Measurements from ENCODE around the gene EGFL7. TPM values are rescaled to one million over a fixed set of nuclear protein-coding genes. Genes with fewer than 3 reads are reported as not detected.

EGFL7 gene
- total and polyA plus RNA-seq, 9 donors = 0.18 to 113 (median 43.4) TPM

- no peaks in the 10 kb centered on the region for H3K36me3 ChIP-seq
- H3K4me3 ChIP-seq = no peak overlapping the region
- H3K4me1 ChIP-seq (ENCODE audit: insufficient read depth) = no peaks in the 10 kb centered on the region
- no peak for TF ChIP-seq POLR2A (IDR thresholded peaks at IDR 0.05)
- TF ChIP-seq EP300 (IDR thresholded peaks at IDR 0.05) = no peak
- TF ChIP-seq, protein P1, sequence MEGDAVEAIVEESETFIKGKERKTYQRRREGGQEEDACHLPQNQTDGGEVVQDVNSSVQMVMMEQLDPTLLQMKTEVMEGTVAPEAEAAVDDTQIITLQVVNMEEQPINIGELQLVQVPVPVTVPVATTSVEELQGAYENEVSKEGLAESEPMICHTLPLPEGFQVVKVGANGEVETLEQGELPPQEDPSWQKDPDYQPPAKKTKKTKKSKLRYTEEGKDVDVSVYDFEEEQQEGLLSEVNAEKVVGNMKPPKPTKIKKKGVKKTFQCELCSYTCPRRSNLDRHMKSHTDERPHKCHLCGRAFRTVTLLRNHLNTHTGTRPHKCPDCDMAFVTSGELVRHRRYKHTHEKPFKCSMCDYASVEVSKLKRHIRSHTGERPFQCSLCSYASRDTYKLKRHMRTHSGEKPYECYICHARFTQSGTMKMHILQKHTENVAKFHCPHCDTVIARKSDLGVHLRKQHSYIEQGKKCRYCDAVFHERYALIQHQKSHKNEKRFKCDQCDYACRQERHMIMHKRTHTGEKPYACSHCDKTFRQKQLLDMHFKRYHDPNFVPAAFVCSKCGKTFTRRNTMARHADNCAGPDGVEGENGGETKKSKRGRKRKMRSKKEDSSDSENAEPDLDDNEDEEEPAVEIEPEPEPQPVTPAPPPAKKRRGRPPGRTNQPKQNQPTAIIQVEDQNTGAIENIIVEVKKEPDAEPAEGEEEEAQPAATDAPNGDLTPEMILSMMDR (IDR thresholded peaks at IDR 0.05) = no peak
- WGBS, 3 donors = 94 to 95% (median 94%) methylated on average over 8 of the region's 8 CpGs
- no peak overlapping the region for H3K27ac ChIP-seq
- H3K9me3 ChIP-seq = no peaks in the 10 kb centered on the region
- intact Hi-C loops (cut with DNase I) = no loop called here
- no peak for DNase-seq
- no peaks in the 10 kb centered on the region for H3K27me3 ChIP-seq
Measured at GRCh38 chr9:136650021-136650420, 12.7 kb upstream of the EGFL7 start.

- Histone ChIP-seq H3K4me3 (no peak overlapping the region), H3K36me3 (no peaks in the 10 kb centered on the region), H3K27ac (no peak overlapping the region), H3K4me1 (ENCODE audit: insufficient read depth) (no peaks in the 10 kb centered on the region), H3K27me3 (no peaks in the 10 kb centered on the region), H3K9me3 (no peaks in the 10 kb centered on the region)
- 87 to 92% (median 90%) methylated on average over 10 of the region's 10 CpGs for WGBS, 3 donors
- TF ChIP-seq EP300 (IDR thresholded peaks at IDR 0.05) (no peak), POLR2A (IDR thresholded peaks at IDR 0.05) (no peak)
- TF ChIP-seq, protein P1 (IDR thresholded peaks at IDR 0.05) = no peak
- intact Hi-C loops (cut with DNase I) = no loop called here
- no peak for DNase-seq
Measured at GRCh38 chr9:136650648-136651047, 12.1 kb upstream of the EGFL7 start.

- DNase-seq = no peak
- TF ChIP-seq, protein P1 (IDR thresholded peaks at IDR 0.05) = no peak
- TF ChIP-seq EP300 (IDR thresholded peaks at IDR 0.05) = no peak
- TF ChIP-seq POLR2A (IDR thresholded peaks at IDR 0.05) = no peak
- Histone ChIP-seq H3K4me3 (no peak overlapping the region), H3K4me1 (ENCODE audit: insufficient read depth) (no peaks in the 10 kb centered on the region), H3K9me3 (no peaks in the 10 kb centered on the region), H3K36me3 (no peaks in the 10 kb centered on the region), H3K27ac (no peak overlapping the region), H3K27me3 (no peaks in the 10 kb centered on the region)
- WGBS, 3 donors = 91 to 94% (median 92%) methylated on average over 11 of the region's 11 CpGs
- intact Hi-C loops (cut with DNase I) = no loop called here
Measured at GRCh38 chr9:136651860-136652259, 10.9 kb upstream of the EGFL7 start.

- DNase-seq = no peak
- Histone ChIP-seq H3K27me3 (no peaks in the 10 kb centered on the region), H3K9me3 (no peaks in the 10 kb centered on the region), H3K36me3 (no peaks in the 10 kb centered on the region), H3K27ac (no peak overlapping the region), H3K4me1 (ENCODE audit: insufficient read depth) (no peaks in the 10 kb centered on the region), H3K4me3 (no peak overlapping the region)
- 47 to 52% (median 51%) methylated on average over 43 of the region's 43 CpGs for WGBS, 3 donors
- intact Hi-C loops (cut with DNase I) = no loop called here
- TF ChIP-seq, protein P1 (IDR thresholded peaks at IDR 0.05) = no peak
- TF ChIP-seq POLR2A (IDR thresholded peaks at IDR 0.05) = no peak
- TF ChIP-seq EP300 (IDR thresholded peaks at IDR 0.05) = no peak
Measured at GRCh38 chr9:136653323-136654079, 9.2 kb upstream of the EGFL7 start.

Measured in ovary (tissue), 9 donors.